Measurements from ENCODE around the gene ZNF777.

DNA sequence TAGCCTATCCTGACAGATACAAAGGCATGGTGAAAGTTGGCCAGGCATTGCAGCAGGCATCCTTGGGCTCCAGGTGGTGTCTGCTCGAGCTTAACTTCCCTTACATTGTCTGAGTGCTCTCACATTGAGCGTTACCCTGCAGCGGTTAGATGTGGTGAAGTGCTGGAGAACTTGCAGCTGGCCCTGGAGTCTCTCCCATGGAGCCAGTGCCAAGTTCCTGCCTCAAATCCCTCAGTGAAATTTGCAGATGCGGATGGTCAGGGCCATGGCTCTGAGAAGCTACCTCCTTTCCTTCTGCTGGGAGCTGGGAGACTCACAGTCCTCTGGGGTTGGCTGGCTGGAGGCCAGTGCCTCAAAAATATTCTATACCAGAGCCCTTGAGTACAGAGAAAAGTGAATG, 40.0 kb upstream of the ZNF777 start:
- no peak for TF ChIP-seq POLR2A (IDR thresholded peaks at IDR 0.05)
- TF ChIP-seq, protein P1, sequence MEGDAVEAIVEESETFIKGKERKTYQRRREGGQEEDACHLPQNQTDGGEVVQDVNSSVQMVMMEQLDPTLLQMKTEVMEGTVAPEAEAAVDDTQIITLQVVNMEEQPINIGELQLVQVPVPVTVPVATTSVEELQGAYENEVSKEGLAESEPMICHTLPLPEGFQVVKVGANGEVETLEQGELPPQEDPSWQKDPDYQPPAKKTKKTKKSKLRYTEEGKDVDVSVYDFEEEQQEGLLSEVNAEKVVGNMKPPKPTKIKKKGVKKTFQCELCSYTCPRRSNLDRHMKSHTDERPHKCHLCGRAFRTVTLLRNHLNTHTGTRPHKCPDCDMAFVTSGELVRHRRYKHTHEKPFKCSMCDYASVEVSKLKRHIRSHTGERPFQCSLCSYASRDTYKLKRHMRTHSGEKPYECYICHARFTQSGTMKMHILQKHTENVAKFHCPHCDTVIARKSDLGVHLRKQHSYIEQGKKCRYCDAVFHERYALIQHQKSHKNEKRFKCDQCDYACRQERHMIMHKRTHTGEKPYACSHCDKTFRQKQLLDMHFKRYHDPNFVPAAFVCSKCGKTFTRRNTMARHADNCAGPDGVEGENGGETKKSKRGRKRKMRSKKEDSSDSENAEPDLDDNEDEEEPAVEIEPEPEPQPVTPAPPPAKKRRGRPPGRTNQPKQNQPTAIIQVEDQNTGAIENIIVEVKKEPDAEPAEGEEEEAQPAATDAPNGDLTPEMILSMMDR (IDR thresholded peaks at IDR 0.05) = no peak
